Measurements from ENCODE around the gene ABHD14A. TPM values are rescaled to one million over a fixed set of nuclear protein-coding genes. Genes with fewer than 3 reads are reported as not detected.

Gene ABHD14A
- total and polyA plus RNA-seq, 2 of the 13 experiments (the other 11 are each of a cell fraction or from before 2014, with no cell fraction given) = 29.5 to 46.9 TPM

DNA sequence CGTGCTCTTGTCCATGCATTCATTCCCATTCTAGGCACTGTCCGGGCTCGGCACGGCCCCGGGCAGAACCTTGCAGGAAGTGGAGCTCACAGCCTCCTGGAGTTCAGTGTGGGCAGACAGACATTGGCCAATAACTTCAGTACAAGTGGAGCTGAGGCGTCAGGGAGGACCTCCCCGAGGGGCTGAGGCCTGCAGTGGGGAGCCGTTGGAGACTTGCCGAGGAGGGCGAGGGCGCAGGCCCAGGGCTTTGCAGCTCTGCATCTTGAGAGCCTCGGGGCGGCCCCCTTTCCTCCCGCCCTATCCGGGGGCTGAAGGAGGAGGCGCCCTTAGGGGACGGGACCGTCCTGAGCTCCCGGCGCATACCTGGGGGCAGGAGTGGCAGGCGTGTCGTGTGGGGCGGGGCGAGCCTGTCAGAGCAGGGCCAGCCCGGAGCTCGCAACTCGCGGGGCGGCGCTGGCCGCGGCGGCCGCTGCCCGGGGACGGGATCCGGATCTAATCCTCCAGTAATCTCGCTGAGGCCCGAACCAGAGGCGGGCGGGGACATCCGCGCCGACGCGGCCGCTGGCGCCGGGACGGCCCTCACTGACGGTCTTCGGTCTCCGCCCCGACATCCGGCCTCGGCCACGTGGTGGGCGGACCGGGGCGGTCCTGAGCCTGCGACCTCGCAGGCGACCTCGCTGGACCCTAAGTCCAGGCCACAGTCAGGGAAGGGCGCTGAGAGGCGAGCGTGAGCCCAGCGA, 8.1 kb downstream of the ABHD14A start, which contains the start of gene ACY1 (continued):
- TF ChIP-seq, protein P1, sequence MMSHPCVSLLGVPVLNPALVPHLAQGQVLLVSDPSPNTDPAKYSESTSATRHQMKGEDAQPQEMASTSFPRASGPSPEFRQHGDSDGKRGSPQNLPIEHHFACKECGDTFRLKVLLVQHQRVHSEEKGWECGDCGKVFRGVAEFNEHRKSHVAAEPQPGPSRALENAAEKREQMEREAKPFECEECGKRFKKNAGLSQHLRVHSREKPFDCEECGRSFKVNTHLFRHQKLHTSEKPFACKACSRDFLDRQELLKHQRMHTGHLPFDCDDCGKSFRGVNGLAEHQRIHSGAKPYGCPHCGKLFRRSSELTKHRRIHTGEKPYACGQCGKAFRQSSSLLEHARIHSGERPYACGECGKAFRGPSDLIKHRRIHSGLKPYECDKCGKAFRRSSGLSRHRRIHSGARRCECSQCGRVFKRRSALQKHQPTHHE (CRISPR knock-in tag; IDR thresholded peaks at IDR 0.05; ENCODE audit: borderline replicate concordance) = no peak
- TF ChIP-seq SP5 (CRISPR knock-in tag; IDR thresholded peaks at IDR 0.05; ENCODE audit: borderline replicate concordance, low read depth) = peak; percentile 99
- no peak; the same call in 1 of the 2 replicates for TF ChIP-seq SMAD3 (CRISPR knock-in tag; IDR thresholded peaks at IDR 0.05)
- peak; percentile 75 for TF ChIP-seq KLF6 (CRISPR knock-in tag; IDR thresholded peaks at IDR 0.05)
- TF ChIP-seq, protein P2, sequence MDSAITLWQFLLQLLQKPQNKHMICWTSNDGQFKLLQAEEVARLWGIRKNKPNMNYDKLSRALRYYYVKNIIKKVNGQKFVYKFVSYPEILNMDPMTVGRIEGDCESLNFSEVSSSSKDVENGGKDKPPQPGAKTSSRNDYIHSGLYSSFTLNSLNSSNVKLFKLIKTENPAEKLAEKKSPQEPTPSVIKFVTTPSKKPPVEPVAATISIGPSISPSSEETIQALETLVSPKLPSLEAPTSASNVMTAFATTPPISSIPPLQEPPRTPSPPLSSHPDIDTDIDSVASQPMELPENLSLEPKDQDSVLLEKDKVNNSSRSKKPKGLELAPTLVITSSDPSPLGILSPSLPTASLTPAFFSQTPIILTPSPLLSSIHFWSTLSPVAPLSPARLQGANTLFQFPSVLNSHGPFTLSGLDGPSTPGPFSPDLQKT (CRISPR knock-in tag; IDR thresholded peaks at IDR 0.05; ENCODE audit: borderline replicate concordance) = no peak
- TF ChIP-seq POLR2A (IDR thresholded peaks at IDR 0.05; ENCODE audit: insufficient read depth in 1 of 2, low read depth in 2 of 2, low read length in 2 of 2) = no peak; a peak in 1 of 4 replicates
- TF ChIP-seq DR1 (CRISPR knock-in tag; IDR thresholded peaks at IDR 0.05) = no peak; the same call in 1 of the 2 replicates
- TF ChIP-seq GTF3A (CRISPR knock-in tag; conservative IDR thresholded peaks at IDR 0.05) = peak; percentile 96
- peak; percentile 99 for TF ChIP-seq ARNTL (CRISPR knock-in tag; IDR thresholded peaks at IDR 0.05)
- TF ChIP-seq SNAI1 (CRISPR knock-in tag; IDR thresholded peaks at IDR 0.05; ENCODE audit: borderline replicate concordance) = 0 out of 2 replicates have a peak, but pooled peaks have one; percentile 82
- TF ChIP-seq ZNF20 (CRISPR knock-in tag; IDR thresholded peaks at IDR 0.05) = no peak
- TF ChIP-seq, protein P3, sequence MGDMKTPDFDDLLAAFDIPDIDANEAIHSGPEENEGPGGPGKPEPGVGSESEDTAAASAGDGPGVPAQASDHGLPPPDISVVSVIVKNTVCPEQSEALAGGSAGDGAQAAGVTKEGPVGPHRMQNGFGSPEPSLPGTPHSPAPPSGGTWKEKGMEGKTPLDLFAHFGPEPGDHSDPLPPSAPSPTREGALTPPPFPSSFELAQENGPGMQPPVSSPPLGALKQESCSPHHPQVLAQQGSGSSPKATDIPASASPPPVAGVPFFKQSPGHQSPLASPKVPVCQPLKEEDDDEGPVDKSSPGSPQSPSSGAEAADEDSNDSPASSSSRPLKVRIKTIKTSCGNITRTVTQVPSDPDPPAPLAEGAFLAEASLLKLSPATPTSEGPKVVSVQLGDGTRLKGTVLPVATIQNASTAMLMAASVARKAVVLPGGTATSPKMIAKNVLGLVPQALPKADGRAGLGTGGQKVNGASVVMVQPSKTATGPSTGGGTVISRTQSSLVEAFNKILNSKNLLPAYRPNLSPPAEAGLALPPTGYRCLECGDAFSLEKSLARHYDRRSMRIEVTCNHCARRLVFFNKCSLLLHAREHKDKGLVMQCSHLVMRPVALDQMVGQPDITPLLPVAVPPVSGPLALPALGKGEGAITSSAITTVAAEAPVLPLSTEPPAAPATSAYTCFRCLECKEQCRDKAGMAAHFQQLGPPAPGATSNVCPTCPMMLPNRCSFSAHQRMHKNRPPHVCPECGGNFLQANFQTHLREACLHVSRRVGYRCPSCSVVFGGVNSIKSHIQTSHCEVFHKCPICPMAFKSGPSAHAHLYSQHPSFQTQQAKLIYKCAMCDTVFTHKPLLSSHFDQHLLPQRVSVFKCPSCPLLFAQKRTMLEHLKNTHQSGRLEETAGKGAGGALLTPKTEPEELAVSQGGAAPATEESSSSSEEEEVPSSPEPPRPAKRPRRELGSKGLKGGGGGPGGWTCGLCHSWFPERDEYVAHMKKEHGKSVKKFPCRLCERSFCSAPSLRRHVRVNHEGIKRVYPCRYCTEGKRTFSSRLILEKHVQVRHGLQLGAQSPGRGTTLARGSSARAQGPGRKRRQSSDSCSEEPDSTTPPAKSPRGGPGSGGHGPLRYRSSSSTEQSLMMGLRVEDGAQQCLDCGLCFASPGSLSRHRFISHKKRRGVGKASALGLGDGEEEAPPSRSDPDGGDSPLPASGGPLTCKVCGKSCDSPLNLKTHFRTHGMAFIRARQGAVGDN (CRISPR knock-in tag; IDR thresholded peaks at IDR 0.05) = peak; percentile 87
- no peak for TF ChIP-seq RFX5 (IDR thresholded peaks at IDR 0.05; ENCODE audit: low read depth, low read length)
- no peak for TF ChIP-seq ZNF644 (CRISPR knock-in tag; IDR thresholded peaks at IDR 0.05; ENCODE audit: low read depth)
- peak; percentile 78 for TF ChIP-seq HOXD1 (CRISPR knock-in tag; IDR thresholded peaks at IDR 0.05)
- TF ChIP-seq, protein P4, sequence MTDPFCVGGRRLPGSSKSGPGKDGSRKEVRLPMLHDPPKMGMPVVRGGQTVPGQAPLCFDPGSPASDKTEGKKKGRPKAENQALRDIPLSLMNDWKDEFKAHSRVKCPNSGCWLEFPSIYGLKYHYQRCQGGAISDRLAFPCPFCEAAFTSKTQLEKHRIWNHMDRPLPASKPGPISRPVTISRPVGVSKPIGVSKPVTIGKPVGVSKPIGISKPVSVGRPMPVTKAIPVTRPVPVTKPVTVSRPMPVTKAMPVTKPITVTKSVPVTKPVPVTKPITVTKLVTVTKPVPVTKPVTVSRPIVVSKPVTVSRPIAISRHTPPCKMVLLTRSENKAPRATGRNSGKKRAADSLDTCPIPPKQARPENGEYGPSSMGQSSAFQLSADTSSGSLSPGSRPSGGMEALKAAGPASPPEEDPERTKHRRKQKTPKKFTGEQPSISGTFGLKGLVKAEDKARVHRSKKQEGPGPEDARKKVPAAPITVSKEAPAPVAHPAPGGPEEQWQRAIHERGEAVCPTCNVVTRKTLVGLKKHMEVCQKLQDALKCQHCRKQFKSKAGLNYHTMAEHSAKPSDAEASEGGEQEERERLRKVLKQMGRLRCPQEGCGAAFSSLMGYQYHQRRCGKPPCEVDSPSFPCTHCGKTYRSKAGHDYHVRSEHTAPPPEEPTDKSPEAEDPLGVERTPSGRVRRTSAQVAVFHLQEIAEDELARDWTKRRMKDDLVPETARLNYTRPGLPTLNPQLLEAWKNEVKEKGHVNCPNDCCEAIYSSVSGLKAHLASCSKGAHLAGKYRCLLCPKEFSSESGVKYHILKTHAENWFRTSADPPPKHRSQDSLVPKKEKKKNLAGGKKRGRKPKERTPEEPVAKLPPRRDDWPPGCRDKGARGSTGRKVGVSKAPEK (CRISPR knock-in tag; IDR thresholded peaks at IDR 0.05; ENCODE audit: borderline replicate concordance) = no peak
- no peak; the same call in 1 of the 2 replicates for TF ChIP-seq MIER3 (CRISPR knock-in tag; IDR thresholded peaks at IDR 0.05; ENCODE audit: borderline replicate concordance)
- TF ChIP-seq CREB1 (IDR thresholded peaks at IDR 0.05) = peak; percentile 62; the same call in 1 of the 2 replicates
- TF ChIP-seq CREB1 (CRISPR knock-in tag; IDR thresholded peaks at IDR 0.05) = no peak
- no peak for TF ChIP-seq FIP1L1 (IDR thresholded peaks at IDR 0.05; ENCODE audit: borderline replicate concordance, insufficient read depth, low read depth, low read length)
- peak; percentile 47; the same call in 1 of the 2 replicates for TF ChIP-seq DPF2 (CRISPR knock-in tag; IDR thresholded peaks at IDR 0.05; ENCODE audit: borderline replicate concordance, low read depth)

Data from HepG2 (cell line).